ENCODE data around the gene GJB3.

- TF ChIP-seq CTCF (IDR thresholded peaks at IDR 0.05; ENCODE audit: low read depth, low read length, missing input control): no peak
- TF ChIP-seq JUND (IDR thresholded peaks at IDR 0.05): no peak
These were observed at the start of gene GJB3 for GRCh38 chr1:34781071-34781843.

All from liver (tissue), 3 donors.